Tibial nerve (tissue), 4 donors: Measurements from ENCODE around the gene PAAF1.

Experiments used
- EP300 ChIP-seq, 2 donors: sonication (generic); formaldehyde crosslinking; IDR thresholded peaks; one replicate each; pipeline ENCODE4 v1.6.1; 2017; ENCODE audit warnings: antibody characterized with exemption in 2 of 2, mild to moderate bottlenecking in 1 of 2
- TF ChIP-seq, protein P1 (sequence below), 5 experiments: fragments of 200-600 bp in 3 of 5; fragments of 450-650 bp in 2 of 5; sonication (generic) in 3 of 5; IDR thresholded peaks; one replicate each; pipeline ENCODE4 v1.5.1; 2016 to 2019; ENCODE audit warnings: antibody characterized with exemption in 5 of 5, mild to moderate bottlenecking in 3 of 5, moderate library complexity in 2 of 5

DNA sequence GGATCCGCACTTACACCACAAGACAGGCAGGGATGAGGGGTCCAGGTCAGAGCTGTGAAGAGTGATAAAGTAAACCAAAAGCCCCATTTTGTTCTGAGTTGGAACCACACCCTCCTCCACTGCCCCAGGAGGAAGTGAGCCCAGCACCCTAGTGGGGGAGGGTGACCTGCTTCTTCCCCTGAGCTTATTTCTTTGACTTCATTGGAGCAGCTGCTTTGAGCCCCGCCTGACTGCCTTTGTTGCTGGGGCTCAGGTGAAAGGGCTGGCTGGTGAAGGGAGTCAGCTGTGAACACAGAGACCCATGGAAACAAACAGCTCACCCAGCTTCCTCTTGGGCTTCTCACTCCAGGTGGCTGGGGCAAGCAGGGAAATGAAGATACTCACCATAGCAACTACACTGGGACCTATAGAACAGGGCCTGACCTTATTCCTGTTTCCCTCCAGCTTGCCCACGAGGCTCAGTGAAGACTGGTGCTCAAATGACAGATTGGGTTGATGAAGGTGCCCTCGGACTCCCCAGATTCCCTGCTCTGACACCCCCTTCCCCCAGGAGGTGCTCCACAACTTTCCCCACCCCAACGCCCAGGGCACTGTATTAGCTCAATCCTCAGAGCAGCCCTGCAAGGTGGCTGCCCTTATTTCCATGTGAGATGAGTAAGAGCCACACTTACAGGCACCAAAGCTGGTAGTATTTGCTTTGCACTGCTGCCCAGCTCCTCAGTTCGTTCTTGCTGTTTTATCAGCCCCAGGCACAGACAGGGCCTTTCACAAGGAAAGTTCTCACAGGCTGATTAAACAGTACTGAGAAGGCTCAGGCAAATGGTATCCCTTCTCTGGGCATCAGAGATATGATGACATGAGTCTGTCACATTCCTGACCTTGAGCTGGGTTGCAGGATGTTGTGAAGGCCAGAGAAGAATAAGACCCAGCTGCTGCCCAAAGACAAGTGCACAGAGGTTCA is 103.5 kb downstream of the PAAF1 start:
- TF ChIP-seq EP300 (IDR thresholded peaks at IDR 0.05) = no peak
- TF ChIP-seq, protein P1, sequence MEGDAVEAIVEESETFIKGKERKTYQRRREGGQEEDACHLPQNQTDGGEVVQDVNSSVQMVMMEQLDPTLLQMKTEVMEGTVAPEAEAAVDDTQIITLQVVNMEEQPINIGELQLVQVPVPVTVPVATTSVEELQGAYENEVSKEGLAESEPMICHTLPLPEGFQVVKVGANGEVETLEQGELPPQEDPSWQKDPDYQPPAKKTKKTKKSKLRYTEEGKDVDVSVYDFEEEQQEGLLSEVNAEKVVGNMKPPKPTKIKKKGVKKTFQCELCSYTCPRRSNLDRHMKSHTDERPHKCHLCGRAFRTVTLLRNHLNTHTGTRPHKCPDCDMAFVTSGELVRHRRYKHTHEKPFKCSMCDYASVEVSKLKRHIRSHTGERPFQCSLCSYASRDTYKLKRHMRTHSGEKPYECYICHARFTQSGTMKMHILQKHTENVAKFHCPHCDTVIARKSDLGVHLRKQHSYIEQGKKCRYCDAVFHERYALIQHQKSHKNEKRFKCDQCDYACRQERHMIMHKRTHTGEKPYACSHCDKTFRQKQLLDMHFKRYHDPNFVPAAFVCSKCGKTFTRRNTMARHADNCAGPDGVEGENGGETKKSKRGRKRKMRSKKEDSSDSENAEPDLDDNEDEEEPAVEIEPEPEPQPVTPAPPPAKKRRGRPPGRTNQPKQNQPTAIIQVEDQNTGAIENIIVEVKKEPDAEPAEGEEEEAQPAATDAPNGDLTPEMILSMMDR (IDR thresholded peaks at IDR 0.05) = no peak
